ENCODE measurements around the gene DENR.
"Not testable (repeated sequence)": the region's sequence is repeated elsewhere in the genome, so short reads cannot be mapped to it uniquely, and the experiment has no call there.

Gene DENR

DNA sequence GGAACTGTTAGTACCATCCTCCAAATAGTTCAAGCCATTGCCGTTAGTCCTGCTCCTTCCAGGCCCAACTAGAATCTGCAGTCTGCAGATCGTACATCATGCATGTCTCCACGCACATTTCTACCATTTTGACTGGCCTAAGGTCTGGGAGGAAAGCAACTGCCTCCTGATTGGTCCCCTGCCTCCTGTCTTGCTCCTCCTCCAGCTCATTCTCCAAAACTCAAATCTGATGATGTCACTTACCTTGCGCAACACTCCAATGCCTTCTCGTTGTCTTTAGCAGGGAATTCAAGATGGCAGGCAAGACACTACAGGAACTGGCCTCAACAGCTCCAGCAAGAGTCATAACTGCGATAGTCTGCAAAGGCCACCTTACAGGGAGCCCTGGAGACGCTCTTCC, 12.3 kb upstream of the DENR start:
- no peak for DNase-seq (ENCODE audit: low spot score)

DNA sequence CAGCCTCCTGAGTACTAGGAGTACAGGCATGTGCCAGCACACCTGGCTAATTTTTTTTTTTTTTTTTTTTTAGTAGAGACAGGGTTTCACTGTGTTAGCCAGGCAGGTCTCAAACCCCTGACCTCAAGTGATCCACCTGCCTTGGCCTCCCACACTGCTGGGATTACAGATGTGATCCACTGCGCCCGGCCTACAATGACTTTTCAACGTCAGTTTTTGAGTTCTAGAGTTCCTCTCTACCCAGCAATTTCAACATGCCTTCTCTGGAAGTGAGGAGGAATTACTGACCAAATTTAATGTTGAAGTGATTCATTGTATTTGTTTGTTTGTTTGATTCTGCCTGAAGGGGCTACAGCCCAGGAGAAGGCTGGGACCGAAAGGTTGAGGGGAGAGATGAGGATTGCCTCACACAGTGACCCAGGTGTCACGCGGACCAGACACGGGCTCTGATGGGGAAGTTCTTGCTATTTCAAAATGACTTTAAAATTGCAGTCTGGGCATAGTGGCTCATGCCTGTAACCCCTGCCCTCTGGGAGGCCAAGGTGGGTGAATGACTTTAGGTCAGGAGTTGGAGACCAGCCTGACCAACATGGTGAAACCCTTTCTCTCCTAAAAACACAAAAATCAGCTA, 8.6 kb upstream of the DENR start:
- no peak for DNase-seq (ENCODE audit: low spot score)

DNA sequence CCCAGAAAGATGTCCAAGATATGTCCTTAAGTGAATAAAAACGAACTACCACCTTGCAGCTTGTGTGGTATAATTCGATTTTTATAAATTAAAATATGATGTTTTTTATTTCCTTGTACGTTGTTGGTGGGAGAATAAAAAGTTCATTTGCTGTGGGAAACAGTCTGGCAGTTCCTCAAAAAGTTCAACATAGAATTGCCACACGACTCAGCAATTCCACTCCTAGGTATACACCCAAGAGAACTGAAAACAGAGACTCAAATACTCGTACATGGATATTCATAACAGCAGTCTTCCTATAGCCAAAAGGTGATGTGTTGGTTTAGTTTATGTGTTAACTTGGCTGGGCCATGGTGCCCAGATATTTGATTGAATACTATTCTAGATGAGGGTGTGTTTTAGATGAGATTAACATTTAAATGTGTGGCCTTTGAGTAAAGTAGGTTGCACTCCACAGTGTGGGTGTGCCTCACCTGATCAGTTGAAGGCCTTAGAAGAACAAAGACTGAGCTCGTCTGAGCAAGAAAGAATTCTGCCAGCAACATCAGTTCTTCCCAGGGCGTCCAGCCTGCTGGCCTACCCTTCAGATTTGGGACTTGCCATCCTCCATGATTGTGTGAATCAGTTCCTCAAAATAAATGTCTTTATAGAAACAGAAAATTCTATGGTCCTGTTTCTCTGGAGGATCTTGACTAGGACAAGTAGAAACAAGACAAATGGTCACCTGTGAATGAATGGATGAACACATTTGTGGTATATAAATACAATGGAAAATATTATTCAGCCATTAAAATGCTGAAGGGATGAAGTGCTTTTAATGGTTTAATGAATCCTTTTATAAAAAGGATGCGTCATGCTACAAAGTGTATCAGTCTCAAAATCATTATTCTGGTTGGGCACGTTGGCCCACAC, 5.1 kb upstream of the DENR start:
- no peak for DNase-seq (ENCODE audit: low spot score)

DNA sequence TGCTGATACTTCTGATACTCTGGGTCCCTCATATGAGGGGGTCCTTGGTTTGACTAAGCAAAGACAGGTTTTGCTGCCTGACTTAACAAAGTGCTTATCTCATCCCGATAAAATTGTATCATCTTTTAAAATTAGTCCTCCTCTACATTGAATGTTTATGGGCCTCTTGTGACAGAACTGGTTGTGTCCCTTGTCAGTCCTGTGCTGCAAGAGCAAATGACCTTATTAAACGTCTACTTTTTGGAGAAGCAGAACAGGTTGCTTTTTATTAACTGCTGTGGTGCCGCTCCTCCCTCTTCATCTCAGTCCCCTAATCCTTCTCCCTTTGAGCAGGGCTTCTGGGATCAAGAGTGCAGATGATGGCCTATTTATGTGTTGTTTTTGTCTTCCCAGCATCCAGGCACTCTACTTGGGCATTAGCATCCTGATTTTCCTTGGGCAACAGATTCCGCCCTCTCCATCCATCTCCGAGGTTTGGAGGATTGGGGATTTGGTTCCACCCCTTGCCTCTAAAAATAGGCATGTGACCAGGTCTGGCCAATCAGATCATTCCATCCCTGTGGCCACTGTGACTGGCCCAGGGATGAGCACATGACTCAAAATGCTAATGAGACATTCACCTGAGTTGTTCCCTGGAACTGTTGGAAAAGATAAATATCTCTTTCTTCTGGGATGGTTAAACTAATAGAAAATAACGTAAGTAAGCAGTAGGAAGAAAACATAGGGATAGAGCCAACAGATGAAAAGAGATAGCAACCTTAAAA, 2.9 kb upstream of the DENR start:
- DNase-seq (ENCODE audit: low spot score): no peak

DNA sequence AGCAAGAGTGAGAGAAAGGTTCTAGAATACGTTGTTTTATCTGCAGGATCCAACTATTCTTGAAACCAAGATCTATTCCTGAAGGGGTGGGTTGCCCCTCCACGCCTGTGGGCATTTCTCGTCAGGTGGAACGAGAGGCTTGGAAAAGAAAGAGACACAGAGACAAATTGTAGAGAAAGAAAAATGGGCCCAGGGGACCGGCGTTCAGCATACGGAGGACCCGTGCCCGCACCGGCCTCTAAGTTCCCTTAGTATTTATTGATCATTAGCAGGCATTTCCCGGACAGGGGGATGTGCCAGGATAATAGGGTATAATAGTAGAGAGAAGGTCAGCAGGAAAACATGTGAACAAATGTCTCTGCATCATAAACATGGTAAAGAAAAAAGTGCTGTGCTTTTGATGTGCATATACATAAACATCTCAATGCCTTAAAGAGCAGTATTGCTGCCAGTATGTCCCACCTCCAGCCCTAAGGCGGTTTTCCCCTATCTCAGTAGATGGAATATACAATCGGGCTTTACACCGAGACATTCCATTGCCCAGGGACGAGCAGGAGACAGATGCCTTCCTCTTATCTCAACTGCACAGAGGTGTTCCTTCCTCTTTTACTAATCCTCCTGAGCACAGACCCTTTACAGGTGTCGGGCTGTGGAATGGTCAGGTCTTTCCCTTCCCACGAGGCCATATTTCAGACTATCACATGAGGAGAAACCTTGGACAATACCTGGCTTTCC, 1.7 kb upstream of the DENR start:
- DNase-seq (ENCODE audit: low spot score): not testable (repeated sequence)

DNA sequence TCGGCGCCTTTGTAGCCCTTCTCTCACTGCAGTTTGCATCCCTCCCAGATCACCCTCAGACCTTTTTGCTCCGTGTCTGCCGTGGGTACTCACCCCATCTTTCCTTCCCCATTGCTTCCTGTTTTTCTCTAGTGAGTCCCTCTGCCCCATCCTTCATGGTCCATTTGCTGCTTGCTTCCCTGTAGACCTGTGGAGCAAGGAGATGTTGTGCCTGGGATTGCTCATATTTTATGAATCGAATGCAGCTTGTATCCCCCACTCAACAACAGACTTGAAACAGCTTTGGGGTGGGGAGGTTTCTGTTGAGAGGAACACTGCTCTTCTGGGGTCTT, 661 bp downstream of the DENR start:
- no peak for DNase-seq (ENCODE audit: low spot score)

DNA sequence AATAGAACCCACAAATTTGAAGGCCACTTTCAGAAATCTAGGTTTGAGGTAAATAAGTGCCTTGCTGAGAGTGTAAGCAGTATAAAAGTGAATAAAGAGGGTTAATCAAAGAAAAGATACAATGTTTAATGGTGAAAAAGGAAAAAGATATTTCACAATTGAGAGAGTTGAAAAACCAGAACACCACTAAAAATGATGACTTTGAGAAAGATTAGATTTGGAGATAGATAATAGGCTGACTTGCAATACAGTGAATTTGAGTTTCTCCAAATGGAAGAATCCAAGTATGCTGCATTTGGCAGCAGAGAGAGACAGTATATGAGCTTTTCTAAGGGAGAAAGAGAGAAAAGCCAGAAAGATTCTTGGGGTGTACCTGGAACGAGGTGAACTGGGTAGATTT, 2.2 kb downstream of the DENR start:
- no peak for DNase-seq (ENCODE audit: low spot score)

DNA sequence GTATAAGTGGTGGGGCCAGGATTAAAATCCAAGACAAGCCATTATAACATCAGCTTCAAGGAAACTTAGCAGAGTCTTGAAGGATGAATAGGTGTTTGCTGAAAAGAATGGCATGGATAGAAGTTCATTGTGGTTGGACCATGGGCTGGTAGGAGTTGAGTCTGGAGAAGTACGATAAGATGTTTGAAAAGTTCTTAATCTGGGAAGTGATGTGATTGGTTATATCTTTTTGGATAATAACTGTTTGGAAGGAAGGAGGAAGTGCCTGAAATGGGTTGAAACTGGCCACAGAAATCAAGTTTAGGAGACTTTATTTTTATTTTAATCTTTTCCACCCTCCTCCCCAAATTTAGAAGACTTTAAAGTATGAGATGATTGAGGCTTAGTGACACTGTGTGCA, 4.9 kb downstream of the DENR start:
- DNase-seq (ENCODE audit: low spot score): no peak

DNA sequence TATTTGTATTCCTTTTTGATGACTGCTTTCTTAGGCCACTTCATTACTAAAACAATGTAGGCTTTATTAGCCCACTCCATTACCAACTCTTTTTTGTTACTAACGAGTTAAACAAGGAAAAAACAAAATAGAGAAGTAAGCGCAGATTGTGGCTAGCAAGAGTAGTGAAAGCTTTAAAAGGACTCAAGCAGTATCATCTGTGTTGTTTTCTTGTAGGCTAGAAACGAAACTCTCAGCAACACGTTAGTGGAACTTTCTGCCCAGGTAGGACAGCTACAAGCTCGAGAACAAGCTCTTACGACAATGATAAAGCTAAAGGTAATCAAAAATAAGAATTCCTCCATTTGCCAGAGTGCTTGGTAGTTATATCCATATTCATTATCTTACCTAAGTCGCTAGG, 32.9 kb downstream of the DENR start:
- no peak for DNase-seq (ENCODE audit: low spot score)

DNA sequence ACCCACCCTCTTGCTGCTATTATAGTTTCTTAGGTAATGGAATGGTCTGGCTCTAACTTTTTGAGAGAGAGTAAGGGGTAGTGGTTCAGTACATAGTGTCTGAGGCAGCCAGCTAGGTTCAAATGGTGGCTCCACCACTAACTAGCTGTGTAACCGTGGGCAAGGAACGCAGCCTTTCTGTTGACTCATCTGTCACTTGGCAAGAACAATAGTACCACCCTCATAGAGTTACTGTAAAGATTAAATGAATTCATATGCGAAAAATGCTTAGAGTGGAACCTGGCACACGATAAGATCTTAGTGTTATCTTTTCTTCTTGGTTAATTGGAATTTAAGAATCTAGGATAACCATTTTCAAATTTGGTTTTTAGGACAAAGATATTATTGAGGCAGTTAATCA, 35.8 kb downstream of the DENR start:
- DNase-seq (ENCODE audit: low spot score): no peak

DNA sequence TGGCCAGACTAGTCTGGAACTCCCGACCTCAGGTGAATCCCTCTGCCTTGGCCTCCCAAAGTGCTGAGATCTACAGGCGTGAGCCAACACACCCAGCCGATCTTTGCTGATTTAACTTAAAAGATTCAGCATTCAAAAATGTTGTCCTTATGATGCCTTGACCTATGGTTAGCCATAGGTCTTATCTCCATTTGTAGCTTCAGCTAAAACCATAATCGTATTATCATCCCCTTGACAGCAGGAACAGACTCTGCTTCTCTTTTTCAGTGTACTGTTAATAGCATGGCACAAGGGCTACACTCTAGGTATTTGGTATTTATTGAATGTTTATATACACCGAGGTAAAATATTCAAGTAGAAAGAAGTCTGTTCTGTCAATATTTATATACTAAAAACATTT, 37.0 kb downstream of the DENR start:
- DNase-seq (ENCODE audit: low spot score): no peak

DNA sequence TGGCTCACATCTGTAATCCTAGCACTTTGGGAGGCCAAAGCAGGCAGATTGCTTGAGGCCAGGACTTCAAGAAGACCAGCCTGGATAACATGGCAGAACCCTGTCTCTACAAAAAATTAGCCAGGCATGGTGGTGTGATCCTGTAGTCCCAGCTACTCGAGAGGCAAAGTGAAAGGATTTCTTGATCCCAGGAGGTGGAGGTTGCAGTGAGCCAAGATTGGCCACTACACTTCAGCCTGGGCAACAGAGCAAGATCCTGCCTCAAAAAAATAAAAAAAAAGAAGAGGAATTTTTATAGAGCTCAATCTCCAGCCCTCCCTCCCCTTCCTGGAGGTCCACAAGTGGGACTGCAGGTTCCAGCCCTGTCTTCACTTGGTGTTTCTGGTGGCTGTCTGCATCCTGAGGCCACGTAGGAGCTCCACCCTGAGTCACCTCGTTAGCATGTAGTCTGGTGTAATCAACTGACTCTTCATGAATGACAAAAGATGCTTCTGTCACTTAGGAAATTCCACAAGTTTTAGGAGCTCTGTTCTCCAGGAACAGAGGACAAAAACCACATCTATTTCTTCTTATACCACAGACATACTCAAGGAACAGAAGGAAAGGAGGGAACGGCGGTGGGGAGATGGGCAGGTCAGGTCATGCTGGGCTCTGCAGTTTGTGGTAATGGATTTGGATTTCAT, 37.9 kb downstream of the DENR start:
- DNase-seq (ENCODE audit: low spot score): no peak

DNA sequence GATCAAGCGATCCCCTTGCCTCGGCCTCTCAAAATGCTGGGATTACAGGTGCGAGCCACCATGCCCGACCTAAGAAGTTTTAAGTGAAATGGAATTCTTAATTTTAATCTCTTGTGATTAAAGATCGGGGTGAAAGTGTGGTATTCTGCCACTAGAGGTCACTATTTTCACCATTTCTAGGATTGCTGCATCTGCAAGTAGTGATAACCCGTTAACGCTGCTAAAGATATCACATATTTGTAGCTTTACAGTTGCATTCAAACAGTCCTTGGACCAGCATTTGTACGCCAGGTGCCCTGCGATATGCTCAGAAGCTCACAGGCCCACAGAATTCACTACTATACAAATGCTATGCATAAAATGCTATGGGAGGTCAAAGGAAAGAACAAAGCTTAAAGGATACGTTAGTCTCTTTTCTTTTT, 41.1 kb downstream of the DENR start:
- DNase-seq (ENCODE audit: low spot score): peak; percentile 52

DNA sequence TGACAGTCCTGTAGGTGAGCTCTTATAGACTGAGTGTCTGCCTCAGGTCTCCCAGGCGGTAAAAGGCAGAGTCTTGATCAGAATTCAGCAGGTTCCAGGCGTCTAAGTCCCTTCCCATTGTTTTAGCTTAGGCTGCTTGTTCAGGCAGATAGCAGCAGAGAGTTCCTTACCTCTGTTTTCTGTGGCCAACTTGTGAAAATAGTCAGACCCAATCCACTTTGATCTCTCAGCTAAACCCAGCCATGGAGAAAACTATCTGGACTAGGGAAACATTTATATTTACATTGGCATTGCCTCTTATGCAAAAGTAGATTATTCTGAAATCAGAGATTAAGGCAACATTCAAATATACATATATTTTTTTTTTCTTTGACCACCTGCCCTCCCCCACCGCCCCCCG, 43.2 kb downstream of the DENR start:
- no peak for DNase-seq (ENCODE audit: low spot score)

DNA sequence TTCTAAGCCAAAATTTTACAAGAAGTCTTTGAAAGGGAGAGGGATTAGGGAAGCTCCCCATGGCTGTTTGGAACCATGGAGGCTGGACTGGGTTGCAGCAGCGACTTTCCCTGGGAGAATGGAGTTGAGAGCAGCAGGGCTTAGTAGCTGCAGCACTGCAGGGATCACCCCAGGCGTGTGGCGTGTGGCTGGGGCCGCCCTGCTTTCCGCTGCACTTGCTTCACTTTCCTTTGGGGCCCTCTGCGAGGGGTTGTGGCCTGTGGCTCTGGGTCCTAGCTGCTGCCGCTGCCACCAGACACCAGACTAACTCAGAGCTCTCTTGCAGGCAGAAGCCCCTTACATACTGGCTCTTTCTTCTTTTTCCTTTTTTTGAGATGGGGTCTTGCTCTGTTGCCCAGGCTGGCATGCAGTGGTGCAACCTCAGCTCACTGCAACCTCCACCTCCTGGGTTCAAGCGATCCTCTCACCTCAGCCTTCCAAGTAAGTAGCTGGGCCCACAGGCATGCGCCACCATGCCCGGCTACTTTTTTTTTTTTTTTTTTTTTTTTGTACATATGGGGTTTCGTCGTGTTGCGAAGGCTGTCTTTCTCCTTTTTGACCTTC, 47.1 kb downstream of the DENR start:
- DNase-seq (ENCODE audit: low spot score): no peak

DNA sequence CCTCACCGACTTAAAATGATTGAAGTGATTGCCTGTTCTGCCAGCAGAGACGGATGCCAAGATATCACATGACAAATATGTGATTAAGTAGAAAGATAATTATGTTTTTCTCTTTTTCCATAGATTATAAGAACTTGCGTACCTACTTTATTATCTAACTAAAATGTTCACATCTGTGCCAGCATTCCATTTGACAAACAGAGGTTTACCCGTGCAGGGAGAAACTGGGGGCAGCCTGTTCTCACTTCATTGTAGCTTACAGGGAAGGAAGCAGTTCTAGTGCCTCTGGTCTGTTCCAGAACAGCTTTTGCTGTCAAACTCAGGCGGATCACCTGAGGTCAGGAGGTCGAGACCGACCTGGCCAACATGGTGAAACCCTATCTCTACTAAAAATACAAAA, 51.3 kb downstream of the DENR start:
- DNase-seq (ENCODE audit: low spot score): no peak

DNA sequence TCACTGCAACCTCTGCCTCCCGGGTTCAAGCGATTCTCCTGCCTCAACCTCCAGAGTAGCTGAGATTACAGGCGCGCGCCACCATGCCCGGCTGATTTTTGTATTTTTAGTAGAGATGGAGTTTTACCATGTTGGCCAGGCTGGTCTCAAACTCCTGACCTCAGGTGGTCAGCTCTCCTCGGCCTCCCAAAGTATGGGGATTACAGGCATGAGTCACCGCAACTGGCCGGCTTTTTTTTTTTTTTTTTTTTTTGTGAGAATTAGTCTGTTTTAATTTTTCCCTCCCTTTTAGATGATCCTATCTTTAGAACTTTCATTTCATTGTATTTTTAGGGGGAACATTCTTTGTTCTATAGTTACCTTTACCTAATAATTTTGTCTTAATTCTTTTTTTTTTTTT, 52.3 kb downstream of the DENR start:
- not testable (repeated sequence) for DNase-seq (ENCODE audit: low spot score)

DNA sequence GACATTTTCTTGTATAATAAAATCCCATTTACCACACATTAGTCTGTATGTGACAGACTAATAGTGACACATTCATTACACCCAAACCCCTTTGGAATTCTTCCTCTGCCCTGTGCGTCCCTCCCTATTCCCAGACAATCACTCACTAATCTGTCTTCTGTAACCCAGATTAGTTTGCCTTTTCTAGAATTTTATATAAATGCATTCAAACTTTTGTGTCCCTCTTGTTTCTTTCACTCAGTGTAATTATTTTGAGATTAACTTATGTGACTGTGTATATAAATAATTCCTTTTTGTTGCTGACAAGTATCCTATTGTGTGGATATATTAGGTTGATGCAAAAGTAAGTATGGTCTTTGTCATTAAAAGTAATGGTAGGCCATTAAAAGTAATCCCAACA, 55.0 kb downstream of the DENR start:
- DNase-seq (ENCODE audit: low spot score): no peak

DNA sequence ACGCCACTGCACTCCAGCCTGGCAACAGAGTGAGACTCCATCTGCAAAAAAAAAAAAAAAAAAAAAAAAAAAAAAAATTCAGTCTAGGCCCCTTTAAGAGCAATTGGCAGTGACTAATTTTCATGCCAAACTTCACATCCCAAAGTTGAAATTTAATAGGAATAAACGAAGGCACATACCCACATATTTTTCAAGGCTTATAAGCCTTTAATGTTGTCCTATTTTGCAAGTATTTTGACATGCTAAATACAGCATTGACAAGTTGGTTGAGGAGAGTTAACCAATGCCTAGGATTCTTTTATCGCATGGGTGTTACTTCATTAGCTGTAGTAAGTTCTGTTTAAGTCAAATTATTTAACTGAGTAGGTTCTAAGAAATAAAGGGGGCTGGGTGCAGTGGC, 59.2 kb downstream of the DENR start:
- no peak for DNase-seq (ENCODE audit: low spot score)

DNA sequence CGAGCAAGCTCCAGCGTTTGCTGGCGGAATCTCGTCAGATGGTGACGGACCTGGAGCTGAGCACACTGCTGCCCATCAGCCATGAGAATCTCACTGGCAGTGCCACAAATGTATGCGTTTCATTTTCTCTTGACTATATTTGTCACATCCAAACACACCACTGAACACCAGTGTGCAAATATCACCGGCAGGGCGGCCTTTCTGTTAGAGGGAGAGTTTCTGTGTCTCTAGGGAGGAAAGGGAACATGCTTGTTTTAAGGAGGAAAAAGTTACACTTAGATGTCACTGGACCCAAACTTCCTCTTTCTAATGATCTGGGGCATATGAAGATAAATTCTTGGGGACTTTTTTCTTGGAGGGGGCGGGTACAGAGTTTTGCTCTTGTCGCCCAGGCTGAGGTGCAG, 60.7 kb downstream of the DENR start:
- DNase-seq (ENCODE audit: low spot score): no peak

DNA sequence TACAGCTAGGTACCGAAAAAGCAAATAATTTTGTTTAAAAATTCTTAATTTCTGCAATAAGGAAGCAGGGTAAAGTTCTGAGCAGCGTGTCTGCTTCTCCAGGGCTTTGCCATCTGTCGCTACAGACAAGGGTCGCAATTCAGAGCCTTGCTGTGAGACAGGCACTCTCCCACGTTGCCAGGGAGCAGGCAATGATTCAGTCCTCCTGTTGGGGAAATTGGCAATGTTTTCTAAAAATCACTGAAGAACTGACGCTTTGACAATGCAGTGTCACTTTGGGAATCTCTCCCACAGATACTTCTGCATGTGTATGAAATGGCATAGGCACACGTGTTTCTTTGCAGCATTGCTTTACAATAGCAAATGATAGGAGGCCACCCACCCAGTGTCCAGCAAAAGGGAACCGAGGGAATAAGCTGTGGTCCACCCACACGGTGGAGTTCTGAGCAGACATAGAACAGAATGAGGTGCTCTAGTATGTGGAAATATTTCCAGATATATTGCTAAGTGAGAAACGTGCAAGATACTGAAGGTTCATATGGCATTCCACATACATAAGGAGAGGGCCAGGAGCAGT, 66.7 kb downstream of the DENR start:
- DNase-seq (ENCODE audit: low spot score): no peak

All from putamen (tissue), 1 donor.